CD4-positive, alpha-beta memory T cell (primary cell): ENCODE data around the gene CHN1. TPM values are rescaled to one million over a fixed set of nuclear protein-coding genes. Genes with fewer than 3 reads are reported as not detected.

Experiments used
- CTCF ChIA-PET: fragments of 350-600 bp; sonication (Branson Sonifier 250); formaldehyde crosslinking; loops from one replicate; lab custom pipeline; 2021; ENCODE audit warnings: inconsistent platforms; ENCODE audit not compliant: partially characterized antibody; lab: Charles Lee
- POLR2A ChIA-PET: fragments of 350-600 bp; sonication (Branson Sonifier 250); formaldehyde crosslinking; loops from one replicate; lab custom pipeline; 2021; ENCODE audit not compliant: partially characterized antibody; lab: Charles Lee
- DNase-seq, 5 donors: peaks; one replicate each; pipeline versions ENCODE4 v3.0.0 to v3.0.0-alpha.2; 2020 to 2022; ENCODE audit warnings: mixed read lengths in 1 of 5
- H3K27ac ChIP-seq: one replicate; pipeline ENCODE4 v1.7.0; 2013; ENCODE audit warnings: low read depth, low read length
- H3K27me3 ChIP-seq: 2 replicates; pipeline ENCODE4 v1.7.0; 2013; ENCODE audit warnings: mild to moderate bottlenecking, low read length, moderate library complexity; ENCODE audit not compliant: insufficient read depth
- H3K36me3 ChIP-seq: 2 replicates; pipeline ENCODE4 v1.7.0; 2013; ENCODE audit warnings: mild to moderate bottlenecking, low read length, moderate library complexity; ENCODE audit not compliant: insufficient read depth
- H3K4me1 ChIP-seq: 2 replicates; pipeline ENCODE4 v1.7.0; 2013; ENCODE audit warnings: mild to moderate bottlenecking, low read length, moderate library complexity; ENCODE audit not compliant: insufficient read depth
- H3K4me3 ChIP-seq, 2 donors: one replicate each; pipeline ENCODE4 v1.7.0; 2013; ENCODE audit warnings: low read length in 2 of 2, mild to moderate bottlenecking in 1 of 2
- H3K9me3 ChIP-seq, 2 donors: one replicate each; pipeline ENCODE4 v1.7.0; 2013; ENCODE audit warnings: low read length in 2 of 2, control low read depth in 1 of 2; ENCODE audit not compliant: control insufficient read depth in 1 of 2
- H3K27ac Mint-ChIP-seq, 7 donors: one replicate each; pipeline ENCODE4 v1.8.0; 2020 to 2021; ENCODE audit warnings: mixed read lengths in 7 of 7, mild to moderate bottlenecking in 6 of 7, inconsistent platforms in 3 of 7, moderate library complexity in 3 of 7
- H3K27me3 Mint-ChIP-seq, 2 donors: one replicate each; pipeline ENCODE4 v1.8.0; 2020 to 2021; ENCODE audit warnings: mixed read lengths in 2 of 2
- H3K36me3 Mint-ChIP-seq, 2 donors: one replicate each; pipeline ENCODE4 v1.8.0; 2020 to 2021; ENCODE audit warnings: mixed read lengths in 2 of 2, inconsistent platforms in 1 of 2, mild to moderate bottlenecking in 1 of 2
- H3K4me1 Mint-ChIP-seq, 4 donors: one replicate each; pipeline ENCODE4 v1.8.0; 2020 to 2021; ENCODE audit warnings: mixed read lengths in 4 of 4, mild to moderate bottlenecking in 1 of 4
- H3K4me3 Mint-ChIP-seq, 8 donors: one replicate each; pipeline ENCODE4 v1.8.0; 2020 to 2021; ENCODE audit warnings: mixed read lengths in 8 of 8, mild to moderate bottlenecking in 7 of 8, moderate library complexity in 6 of 8, inconsistent platforms in 3 of 8
- H3K9me3 Mint-ChIP-seq, 8 donors: one replicate each; pipeline ENCODE4 v1.8.0; 2020 to 2021; ENCODE audit warnings: mixed read lengths in 8 of 8, mild to moderate bottlenecking in 5 of 8, inconsistent platforms in 3 of 8, moderate library complexity in 1 of 8
- intact Hi-C: fragments of 100-400 bp; cut with micrococcal nuclease; formaldehyde crosslinking; loops from one replicate; pipeline ENCODE4 v1.15.1; 2023
- polyA plus RNA-seq, 2 donors: library from polyadenylated mRNA; unstranded; fragments of 300-500 nt; fragmentation: Illumina TruSeq; gene quantifications; one replicate each; pipeline ENCODE4 v1.2.3, GENCODE V29; 2021
- total RNA-seq, 2 experiments: library from RNA; stranded (reverse); gene quantifications; one replicate each; pipeline ENCODE4 v1.2.3, GENCODE V29; 2021

CHN1 gene
- total and polyA plus RNA-seq, 4 experiments from 2014 or later = 3.4 to 15.3 (median 8.9) TPM

GRCh38 chr2:174874085-174874484 is 131.1 kb downstream of the CHN1 start:
- no peak for DNase-seq
- no peaks in the 10 kb centered on the region for H3K4me1 ChIP-seq
- H3K4me3 Mint-ChIP-seq = no peak overlapping the region
- peaks cover 0 to 2% of the 10 kb centered on the region in 2 donors for H3K27me3 Mint-ChIP-seq
- no peaks in the 10 kb centered on the region for H3K9me3 Mint-ChIP-seq
- H3K4me1 Mint-ChIP-seq = peaks cover 0 to 1% (median 0%) of the 10 kb centered on the region in 4 donors
- H3K27ac ChIP-seq = no peak overlapping the region
- ChIA-PET CTCF (interaction anchor here (1.0 kb wide), 1 partner anchor 174 kb away, joined by 5 read pairs; no protein-coding TSS in a partner anchor), POLR2A (no interaction called here)
- no peaks in the 10 kb centered on the region for H3K27me3 ChIP-seq
- no peak overlapping the region for H3K4me3 ChIP-seq
- no peaks in the 10 kb centered on the region for H3K36me3 Mint-ChIP-seq
- H3K9me3 ChIP-seq = no peaks in the 10 kb centered on the region
- intact Hi-C loops = no loop called here
- no peak overlapping the region for H3K27ac Mint-ChIP-seq
- no peaks in the 10 kb centered on the region for H3K36me3 ChIP-seq

GRCh38 chr2:174873471-174873870 is 131.7 kb downstream of the CHN1 start:
- H3K36me3 ChIP-seq = no peaks in the 10 kb centered on the region
- DNase-seq = no peak
- no peak overlapping the region for H3K27ac ChIP-seq
- H3K9me3 Mint-ChIP-seq = no peaks in the 10 kb centered on the region
- H3K9me3 ChIP-seq = no peaks in the 10 kb centered on the region
- H3K36me3 Mint-ChIP-seq = no peaks in the 10 kb centered on the region
- CTCF ChIA-PET = no interaction called here
- POLR2A ChIA-PET = no interaction called here
- H3K27ac Mint-ChIP-seq = no peak overlapping the region
- H3K27me3 Mint-ChIP-seq = peaks cover 0 to 2% of the 10 kb centered on the region in 2 donors
- H3K27me3 ChIP-seq = no peaks in the 10 kb centered on the region
- peaks cover 0 to 1% (median 0%) of the 10 kb centered on the region in 4 donors for H3K4me1 Mint-ChIP-seq
- H3K4me3 ChIP-seq = no peak overlapping the region
- H3K4me1 ChIP-seq = no peaks in the 10 kb centered on the region
- H3K4me3 Mint-ChIP-seq = no peak overlapping the region
- intact Hi-C loops = no loop called here

GRCh38 chr2:174870787-174871186 is 134.4 kb downstream of the CHN1 start:
- POLR2A ChIA-PET = no interaction called here

GRCh38 chr2:174868878-174869277 is 136.3 kb downstream of the CHN1 start:
- no peaks in the 10 kb centered on the region for H3K36me3 ChIP-seq
- no peaks in the 10 kb centered on the region for H3K9me3 ChIP-seq
- intact Hi-C loops = no loop called here
- H3K36me3 Mint-ChIP-seq = no peaks in the 10 kb centered on the region
- H3K27me3 ChIP-seq = no peaks in the 10 kb centered on the region
- no peaks in the 10 kb centered on the region for H3K9me3 Mint-ChIP-seq
- peaks cover 0 to 1% (median 0%) of the 10 kb centered on the region in 4 donors for H3K4me1 Mint-ChIP-seq
- ChIA-PET POLR2A (no interaction called here), CTCF (interaction anchor here (0.6 kb wide), 1 partner anchor 32 kb away, joined by 3 read pairs; no protein-coding TSS in a partner anchor)
- H3K4me3 Mint-ChIP-seq = no peak overlapping the region
- H3K27ac ChIP-seq = no peak overlapping the region
- H3K27ac Mint-ChIP-seq = no peak overlapping the region
- no peak overlapping the region for H3K4me3 ChIP-seq
- no peaks in the 10 kb centered on the region for H3K4me1 ChIP-seq
- H3K27me3 Mint-ChIP-seq = peaks cover 0 to 3% of the 10 kb centered on the region in 2 donors
- no peak for DNase-seq

More at GRCh38 chr2:174870787-174871186, 134.4 kb downstream of the CHN1 start:
- Mint-ChIP-seq H3K27me3 (peaks cover 0 to 3% of the 10 kb centered on the region in 2 donors), H3K27ac (peak overlapping the region in 1 of 7 donors; percentile 68), H3K36me3 (no peaks in the 10 kb centered on the region), H3K4me3 (no peak overlapping the region), H3K9me3 (no peaks in the 10 kb centered on the region), H3K4me1 (peaks cover 0 to 1% (median 0%) of the 10 kb centered on the region in 4 donors)
- Histone ChIP-seq H3K36me3 (no peaks in the 10 kb centered on the region), H3K9me3 (no peaks in the 10 kb centered on the region), H3K4me1 (no peaks in the 10 kb centered on the region), H3K27ac (no peak overlapping the region), H3K27me3 (no peaks in the 10 kb centered on the region), H3K4me3 (no peak overlapping the region)
- CTCF ChIA-PET = no interaction called here
- intact Hi-C loops = no loop called here
- DNase-seq = no peak

- no peaks in the 10 kb centered on the region for H3K36me3 Mint-ChIP-seq
- intact Hi-C loops = no loop called here
- Histone ChIP-seq H3K27ac (no peak overlapping the region), H3K27me3 (no peaks in the 10 kb centered on the region), H3K9me3 (no peaks in the 10 kb centered on the region), H3K4me1 (no peaks in the 10 kb centered on the region), H3K36me3 (no peaks in the 10 kb centered on the region), H3K4me3 (no peak overlapping the region)
- DNase-seq = no peak
- no peak overlapping the region for H3K4me3 Mint-ChIP-seq
- ChIA-PET CTCF (interaction anchor here (1.6 kb wide), 1 partner anchor 117 kb away, joined by 9 read pairs; no protein-coding TSS in a partner anchor), POLR2A (no interaction called here)
- no peak overlapping the region for H3K27ac Mint-ChIP-seq
- H3K27me3 Mint-ChIP-seq = peaks cover 0 to 2% of the 10 kb centered on the region in 2 donors
- H3K4me1 Mint-ChIP-seq = no peaks in the 10 kb centered on the region
- H3K9me3 Mint-ChIP-seq = no peaks in the 10 kb centered on the region
These were observed 138.8 kb downstream of the CHN1 start for GRCh38 chr2:174866421-174866820.

GRCh38 chr2:174863183-174863582 is 142.0 kb downstream of the CHN1 start:
- H3K9me3 Mint-ChIP-seq = no peaks in the 10 kb centered on the region
- Histone ChIP-seq H3K27me3 (no peaks in the 10 kb centered on the region), H3K36me3 (no peaks in the 10 kb centered on the region), H3K4me3 (no peak overlapping the region), H3K4me1 (no peaks in the 10 kb centered on the region), H3K9me3 (no peaks in the 10 kb centered on the region), H3K27ac (no peak overlapping the region)
- H3K36me3 Mint-ChIP-seq = no peaks in the 10 kb centered on the region
- POLR2A ChIA-PET = no interaction called here
- no peak for DNase-seq
- H3K27me3 Mint-ChIP-seq = peaks cover 0 to 2% of the 10 kb centered on the region in 2 donors
- intact Hi-C loops = no loop called here
- H3K4me3 Mint-ChIP-seq = no peak overlapping the region
- H3K27ac Mint-ChIP-seq = no peak overlapping the region
- no peaks in the 10 kb centered on the region for H3K4me1 Mint-ChIP-seq
- CTCF ChIA-PET = no interaction called here

- Mint-ChIP-seq H3K4me3 (no peak overlapping the region), H3K36me3 (no peaks in the 10 kb centered on the region), H3K9me3 (no peaks in the 10 kb centered on the region), H3K27ac (peak overlapping the region in 1 of 7 donors; percentile 0), H3K27me3 (no peaks in the 10 kb centered on the region), H3K4me1 (no peaks in the 10 kb centered on the region)
- Histone ChIP-seq H3K36me3 (no peaks in the 10 kb centered on the region), H3K4me3 (no peak overlapping the region), H3K9me3 (no peaks in the 10 kb centered on the region), H3K27ac (no peak overlapping the region), H3K27me3 (no peaks in the 10 kb centered on the region), H3K4me1 (no peaks in the 10 kb centered on the region)
- POLR2A ChIA-PET = no interaction called here
- CTCF ChIA-PET = interaction anchor here (0.7 kb wide), 1 partner anchor 56 kb away, joined by 3 read pairs; no protein-coding TSS in a partner anchor
- intact Hi-C loops = no loop called here
- DNase-seq = no peak
These were observed 145.5 kb downstream of the CHN1 start for GRCh38 chr2:174859563-174860169.
